NCI-H146 treated with DMSO at 0.1 percent for 48 hours (cell line): ENCODE measurements around the gene FGB.
"Not testable (repeated sequence)": the region's sequence is repeated elsewhere in the genome, so short reads cannot be mapped to it uniquely, and the experiment has no call there.

Experiments used
- DNase-seq: peaks from one replicate; lab custom pipeline; 2025; ENCODE audit not compliant: unreplicated experiment; lab: John Stamatoyannopoulos, UW

FGB gene

GRCh38 chr4:154594343-154594742, 31.5 kb downstream of the FGB start:
- DNase-seq = not testable (repeated sequence)

GRCh38 chr4:154595807-154596206, 33.0 kb downstream of the FGB start:
- no peak for DNase-seq

GRCh38 chr4:154597281-154597680, 34.5 kb downstream of the FGB start:
- not testable (repeated sequence) for DNase-seq

- DNase-seq = no peak
These were observed 35.3 kb downstream of the FGB start for GRCh38 chr4:154597798-154598774.

GRCh38 chr4:154602404-154603020, 39.7 kb downstream of the FGB start:
- no peak for DNase-seq

- DNase-seq = no peak
These were observed 40.5 kb downstream of the FGB start for GRCh38 chr4:154603033-154603943.

- no peak for DNase-seq
These were observed 41.9 kb downstream of the FGB start for GRCh38 chr4:154604696-154605200.

- no peak for DNase-seq
These were observed 44.2 kb downstream of the FGB start for GRCh38 chr4:154606728-154607723.

GRCh38 chr4:154608361-154609252, 45.8 kb downstream of the FGB start:
- DNase-seq = no peak

- no peak for DNase-seq
These were observed 46.7 kb downstream of the FGB start for GRCh38 chr4:154609532-154609931.

- no peak for DNase-seq
These were observed 47.8 kb downstream of the FGB start for GRCh38 chr4:154610582-154610981.

GRCh38 chr4:154611833-154612232, 49.0 kb downstream of the FGB start:
- no peak for DNase-seq

GRCh38 chr4:154612472-154613414, 49.9 kb downstream of the FGB start, which contains the start of gene FGG:
FGG (minus strand) TSS chr4:154612656; CDS start chr4:154612609, 47 bp downstream.
- no peak for DNase-seq

- no peak for DNase-seq
These were observed 51.5 kb downstream of the FGB start for GRCh38 chr4:154614306-154614705.

GRCh38 chr4:154615211-154615610, 52.4 kb downstream of the FGB start:
- DNase-seq = no peak

- DNase-seq = no peak
These were observed 53.5 kb downstream of the FGB start for GRCh38 chr4:154616287-154616686.

- no peak for DNase-seq
These were observed 53.9 kb downstream of the FGB start for GRCh38 chr4:154616731-154617130.
